Measurements from ENCODE around the gene MRPS10.
"Not testable (repeated sequence)": the region's sequence is repeated elsewhere in the genome, so short reads cannot be mapped to it uniquely, and the experiment has no call there.

The MRPS10 gene

GRCh38 chr6:42237857-42238256, 20.2 kb upstream of the MRPS10 start:
- DNase-seq = no peak

DNA sequence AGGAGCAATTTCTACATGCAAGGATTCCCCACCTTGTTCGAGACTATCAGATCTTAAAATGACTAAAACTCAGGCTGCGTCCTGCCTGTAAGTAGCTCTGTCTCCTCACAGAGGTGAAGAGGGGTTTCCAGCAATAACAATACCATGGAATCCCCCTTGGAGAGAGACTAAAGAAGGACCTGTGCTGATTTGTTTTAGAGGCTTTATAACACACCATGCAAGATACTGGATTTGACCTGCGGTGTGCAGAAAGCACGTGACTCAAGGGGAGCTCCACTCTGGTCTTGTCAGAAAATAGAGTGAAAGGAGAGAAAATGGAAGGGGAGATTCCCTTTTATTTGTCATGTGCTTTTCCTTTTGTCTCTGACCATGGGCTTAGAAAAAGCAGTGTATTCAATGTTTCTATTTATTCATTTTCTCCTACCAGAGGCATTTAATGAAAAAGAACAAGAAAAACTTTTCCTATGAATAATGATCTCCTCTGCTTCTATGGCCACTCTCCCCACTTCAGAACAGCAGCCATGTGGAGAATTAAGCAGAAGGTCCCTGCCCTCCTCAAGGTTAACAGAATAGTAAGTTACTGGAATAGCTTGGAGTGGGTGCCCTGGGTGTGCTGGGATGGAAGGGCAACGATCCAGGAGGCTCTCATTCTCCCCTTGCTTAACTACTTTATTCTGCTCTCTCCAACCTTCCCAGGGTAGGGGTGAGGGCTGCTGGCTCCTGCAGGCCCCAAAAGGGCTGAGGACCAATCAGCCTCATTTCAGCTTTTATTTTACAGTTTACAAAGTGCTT, 19.2 kb upstream of the MRPS10 start:
- no peak for DNase-seq

GRCh38 chr6:42236030-42236429, 18.4 kb upstream of the MRPS10 start:
- DNase-seq = no peak

- DNase-seq = no peak
Measured at GRCh38 chr6:42232035-42232434, 14.4 kb upstream of the MRPS10 start.

- DNase-seq = no peak
Measured at GRCh38 chr6:42230345-42231321, 13.0 kb upstream of the MRPS10 start.

DNA sequence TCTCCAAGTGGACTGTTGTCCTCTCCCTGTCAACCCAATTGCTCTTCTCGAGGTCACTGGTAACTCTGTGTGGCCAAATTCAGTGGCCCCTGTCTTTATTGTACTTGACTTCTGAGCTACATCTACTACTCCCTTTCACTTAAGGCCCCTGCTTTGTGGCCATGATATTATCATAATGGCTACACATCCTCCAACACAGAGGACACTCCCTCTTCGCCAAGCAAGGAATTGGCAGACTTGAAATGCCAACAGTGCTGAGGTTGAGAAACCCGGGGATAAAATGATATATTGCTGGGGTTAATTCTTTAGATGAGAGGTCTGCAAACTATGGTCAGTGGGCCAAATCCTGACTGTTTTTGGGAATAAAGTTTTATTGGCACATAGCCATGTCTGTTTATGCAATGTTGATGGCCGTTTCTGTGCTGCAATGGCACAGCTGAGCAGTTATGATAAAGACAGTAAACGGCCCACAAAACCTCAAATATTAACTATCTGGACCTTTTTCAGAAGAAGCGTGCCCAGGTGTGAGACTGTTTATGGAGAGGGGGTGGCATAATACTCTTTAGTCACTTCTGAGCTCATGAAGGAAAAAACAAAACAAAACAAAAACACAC, 12.0 kb upstream of the MRPS10 start:
- DNase-seq = no peak

GRCh38 chr6:42228305-42228704, 10.6 kb upstream of the MRPS10 start:
- no peak for DNase-seq

GRCh38 chr6:42227173-42227850, 9.7 kb upstream of the MRPS10 start:
- DNase-seq = no peak

DNA sequence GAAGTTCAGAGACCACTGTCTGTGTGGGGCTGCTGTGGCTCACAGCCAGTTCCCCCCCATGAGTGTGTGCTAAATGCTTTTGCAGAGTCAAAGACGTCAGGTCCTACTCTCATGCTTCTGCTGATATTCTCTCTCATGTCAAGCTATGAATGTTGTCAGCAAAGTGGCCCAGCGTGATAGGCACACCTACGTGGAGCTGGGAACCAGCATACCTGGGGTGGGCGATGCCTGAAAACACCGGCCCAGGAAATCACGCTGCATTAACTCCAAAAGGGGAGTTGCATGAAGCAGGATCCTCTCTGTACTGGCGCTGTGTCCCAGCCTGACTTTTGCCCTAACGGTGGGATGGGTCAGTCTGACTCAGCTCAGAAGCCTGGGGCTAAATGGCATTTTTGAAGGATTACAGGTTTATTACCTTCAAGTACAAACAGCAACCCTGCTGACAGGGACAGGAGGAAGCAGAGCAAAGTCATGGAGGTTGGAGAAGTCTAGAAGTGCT, 9.0 kb upstream of the MRPS10 start:
- no peak for DNase-seq

DNA sequence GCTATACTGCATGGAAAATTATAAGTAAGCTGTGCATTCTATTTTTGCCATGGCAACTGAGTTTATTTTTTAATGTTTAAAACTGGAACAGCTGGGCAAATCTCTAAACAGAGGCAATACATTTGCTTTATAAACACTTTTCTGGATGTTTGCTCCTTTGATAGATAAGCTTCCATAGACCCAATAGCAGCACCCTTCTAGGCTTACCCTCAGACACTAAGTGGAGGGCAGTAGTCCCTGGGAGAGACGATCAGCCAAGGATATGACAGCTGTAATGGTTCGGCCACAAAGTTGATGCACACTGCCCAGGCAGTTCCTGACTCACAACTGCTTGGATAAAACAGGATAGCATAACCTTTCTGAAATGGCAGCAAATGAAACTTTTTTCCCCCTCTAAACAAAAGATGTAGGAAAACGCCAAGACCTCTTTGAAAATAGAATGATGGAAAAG, 8.5 kb upstream of the MRPS10 start:
- no peak for DNase-seq

GRCh38 chr6:42225419-42225818, 7.8 kb upstream of the MRPS10 start:
- no peak for DNase-seq

GRCh38 chr6:42225029-42225339, 7.3 kb upstream of the MRPS10 start:
- no peak for DNase-seq

DNA sequence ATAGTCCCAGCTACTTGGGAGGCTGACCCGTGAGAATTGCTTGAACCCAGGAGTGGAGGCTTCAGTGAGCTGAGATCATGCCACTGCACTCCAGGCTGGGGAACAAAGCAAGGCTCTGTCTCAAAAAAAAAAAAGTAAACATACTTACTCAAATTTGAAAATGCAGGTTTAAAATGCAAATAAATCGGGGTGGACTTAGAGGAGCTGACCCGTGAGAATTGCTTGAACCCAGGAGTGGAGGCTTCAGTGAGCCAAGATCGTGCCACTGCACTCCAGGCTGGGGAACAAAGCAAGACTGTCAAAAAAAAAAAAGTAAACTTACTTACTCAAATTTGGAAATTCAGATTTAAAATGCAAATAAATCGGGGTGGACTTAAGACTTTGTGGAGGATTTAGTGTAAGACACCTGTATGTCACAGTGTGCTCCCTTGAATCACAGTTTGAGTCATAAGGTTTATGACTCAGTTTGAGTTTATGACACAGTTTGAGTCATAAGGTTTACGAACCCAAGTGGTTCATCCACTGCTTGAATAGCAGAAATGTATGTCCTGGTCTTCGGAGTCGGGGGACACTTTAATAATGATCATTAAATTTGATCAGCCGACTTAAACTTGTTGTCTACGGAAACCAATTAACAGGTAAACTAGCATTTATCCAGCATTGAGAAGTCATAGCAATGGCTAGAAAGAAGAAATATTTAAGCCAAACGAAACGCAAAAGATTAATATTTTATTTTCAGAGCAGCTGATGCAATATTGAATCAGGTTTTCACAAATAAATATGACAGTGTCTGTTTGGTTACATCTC, 6.8 kb upstream of the MRPS10 start:
- DNase-seq = no peak

- no peak for DNase-seq
Measured at GRCh38 chr6:42222448-42222847, 4.8 kb upstream of the MRPS10 start.

- DNase-seq = no peak
Measured at GRCh38 chr6:42221546-42221945, 3.9 kb upstream of the MRPS10 start.

- no peak for DNase-seq
Measured at GRCh38 chr6:42220807-42221206, 3.1 kb upstream of the MRPS10 start.

GRCh38 chr6:42217157-42217518, 523 bp downstream of the MRPS10 start:
- no peak for DNase-seq

DNA sequence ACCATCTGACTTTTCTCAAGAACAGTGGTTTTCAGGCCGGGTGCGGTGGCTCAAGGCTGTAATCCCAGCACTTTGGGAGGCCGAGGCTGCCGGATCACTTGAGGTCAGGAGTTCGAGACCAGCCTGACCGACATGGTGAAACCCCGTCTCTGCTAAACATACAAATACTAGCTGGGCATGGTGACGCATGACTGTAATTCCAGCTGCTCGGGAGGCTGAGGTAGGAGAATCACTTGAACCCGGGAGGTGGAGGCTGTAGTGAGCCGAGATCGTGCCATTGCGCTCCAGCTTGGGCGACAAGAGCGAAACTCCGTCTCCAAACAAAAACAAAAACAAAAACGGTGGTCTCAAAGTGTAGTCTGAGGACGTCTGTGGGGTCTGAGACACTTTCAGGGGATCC, 1.2 kb downstream of the MRPS10 start:
- DNase-seq = not testable (repeated sequence)

DNA sequence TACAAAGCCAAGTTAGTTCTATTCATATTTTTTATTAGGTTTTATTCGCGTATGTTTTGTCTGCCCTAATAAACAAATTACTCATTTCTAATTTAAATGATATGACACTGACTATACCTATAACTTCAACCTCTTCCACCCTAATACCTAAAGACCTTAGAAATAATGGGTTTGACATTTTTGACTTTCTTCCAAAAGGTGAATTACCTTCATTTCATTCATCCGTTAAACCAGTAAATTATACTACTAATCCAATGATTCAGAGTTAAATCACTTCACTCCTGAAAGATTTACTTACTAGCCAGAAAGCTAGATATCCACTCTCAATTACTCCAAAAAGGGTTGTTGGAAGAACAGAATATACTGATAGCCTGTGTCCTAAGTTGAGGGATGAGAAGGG, 5.2 kb downstream of the MRPS10 start:
- no peak for DNase-seq

DNA sequence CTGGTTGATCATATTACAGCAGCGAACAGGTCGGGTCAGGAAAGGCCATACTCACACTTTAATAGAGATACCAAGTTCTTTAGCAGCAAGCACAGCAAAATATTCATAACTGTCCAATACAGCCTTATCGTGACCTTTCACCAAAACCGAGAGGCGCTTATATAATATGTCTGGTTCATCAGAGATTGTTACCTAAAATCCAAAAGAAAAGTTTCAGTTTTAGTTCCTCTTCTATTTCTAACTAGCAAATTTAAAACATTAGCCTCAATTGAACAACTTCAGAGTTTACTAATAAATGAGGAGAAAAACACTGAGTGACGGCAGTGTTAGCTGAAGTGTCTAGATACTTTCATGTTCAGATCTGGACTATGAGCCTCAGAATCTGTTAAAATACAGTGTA, 5.9 kb downstream of the MRPS10 start:
- no peak for DNase-seq

GRCh38 chr6:42210551-42210950, 7.1 kb downstream of the MRPS10 start:
- DNase-seq = no peak

DNA sequence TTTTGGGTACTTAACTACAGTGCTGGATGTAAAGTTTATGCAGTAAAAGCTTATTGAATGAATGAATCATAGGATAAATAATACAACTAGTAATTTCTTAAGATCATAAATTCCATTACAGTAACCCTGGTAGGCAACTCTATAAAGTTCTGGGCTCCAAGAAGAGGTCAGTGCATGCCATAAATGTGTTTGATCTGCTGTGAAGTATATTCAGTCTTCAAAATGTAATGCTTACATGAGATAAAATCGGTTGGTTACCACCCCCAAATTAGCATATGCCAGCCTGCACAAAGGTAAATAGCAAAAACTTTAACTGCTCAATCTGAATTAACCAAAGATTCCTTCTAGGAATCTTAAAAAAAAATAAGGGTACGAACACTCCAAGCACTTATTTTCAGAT, 10.1 kb downstream of the MRPS10 start:
- not testable (repeated sequence) for DNase-seq

Measured in effector CD4-positive, alpha-beta T cell (primary cell).